ENCODE measurements around the gene ADGRG3. TPM values are rescaled to one million over a fixed set of nuclear protein-coding genes. Genes with fewer than 3 reads are reported as not detected.
"Not testable (repeated sequence)": the region's sequence is repeated elsewhere in the genome, so short reads cannot be mapped to it uniquely, and the experiment has no call there.

The ADGRG3 gene
- total RNA-seq, 2 experiments from 2014 or later: not detected

- CTCF ChIA-PET: interaction anchor here (1.1 to 1.3 kb wide), 2 partner anchors 77 to 148 kb away, joined by 3 to 5 read pairs; no protein-coding TSS in a partner anchor
- POLR2A ChIA-PET: no interaction called here
These were observed 56.4 kb downstream of the ADGRG3 start for GRCh38 chr16:57724531-57724930.

DNA sequence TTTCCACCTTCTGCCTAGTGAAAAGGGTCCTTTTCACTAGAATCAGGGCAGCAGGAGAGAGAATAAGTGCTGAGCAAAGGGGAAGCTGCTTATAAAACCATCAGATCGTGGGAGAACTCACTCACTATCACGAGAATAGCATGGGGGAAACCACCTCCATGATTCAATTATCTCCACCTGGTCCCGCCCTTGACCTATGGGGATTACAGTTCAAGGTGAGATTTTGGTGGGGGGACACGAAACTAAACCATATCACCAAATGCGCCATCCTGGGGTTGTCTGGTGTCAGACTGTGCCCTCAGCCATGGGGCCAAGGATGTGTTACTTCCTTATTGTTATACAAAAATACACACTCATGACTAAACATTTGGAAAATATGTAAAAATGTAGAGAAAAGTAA, 57.0 kb downstream of the ADGRG3 start:
- CTCF ChIA-PET: interaction anchor here (1.1 to 1.3 kb wide), 3 partner anchors 76 to 149 kb away, joined by 3 to 5 read pairs (median 4); no protein-coding TSS in a partner anchor
- POLR2A ChIA-PET: no interaction called here

DNA sequence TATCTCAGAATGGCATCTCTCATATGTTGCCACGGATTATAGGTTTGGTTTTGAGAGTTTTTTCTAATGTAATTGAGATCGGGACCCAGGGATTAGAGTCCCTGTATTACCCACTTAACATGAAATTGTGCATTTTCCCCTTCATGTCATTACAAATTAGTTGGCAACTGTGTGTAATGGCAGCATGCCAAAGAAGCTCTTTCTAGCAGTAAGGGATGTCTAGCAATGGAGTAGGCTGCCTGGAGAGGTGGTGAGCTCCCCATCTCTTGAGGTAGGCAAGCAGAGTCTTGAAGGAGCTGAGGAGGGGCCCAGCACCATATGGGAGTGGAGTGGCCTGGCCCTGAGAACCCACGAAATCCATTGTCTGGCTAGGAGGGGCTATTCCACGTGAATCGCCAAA, 57.4 kb downstream of the ADGRG3 start:
- ChIA-PET CTCF (interaction anchor here (1.2 kb wide), 1 partner anchor 77 kb away, joined by 4 read pairs; no protein-coding TSS in a partner anchor), POLR2A (no interaction called here)

- CTCF ChIA-PET: interaction anchor here (1.2 kb wide), 1 partner anchor 77 kb away, joined by 4 read pairs; no protein-coding TSS in a partner anchor
These were observed 57.9 kb downstream of the ADGRG3 start for GRCh38 chr16:57725976-57726375.

GRCh38 chr16:57726433-57726947, 58.4 kb downstream of the ADGRG3 start:
- POLR2A ChIA-PET: no interaction called here
- CTCF ChIA-PET: interaction anchor here (1.2 to 1.3 kb wide), 2 partner anchors 9 to 78 kb away, joined by 3 to 4 read pairs; partner anchors contain the start of gene KATNB1

More at GRCh38 chr16:57725976-57726375, 57.9 kb downstream of the ADGRG3 start:
- POLR2A ChIA-PET: no interaction called here

GRCh38 chr16:57727610-57728009, 59.5 kb downstream of the ADGRG3 start:
- POLR2A ChIA-PET: no interaction called here
- CTCF ChIA-PET: interaction anchor here (1.3 to 1.4 kb wide), 2 partner anchors 8 to 137 kb away, joined by 3 to 4 read pairs; partner anchors contain the start of gene KATNB1

GRCh38 chr16:57728336-57729181, 60.5 kb downstream of the ADGRG3 start:
- POLR2A ChIA-PET: no interaction called here
- CTCF ChIA-PET: interaction anchor here (1.4 kb wide), 1 partner anchor 138 kb away, joined by 4 read pairs; no protein-coding TSS in a partner anchor

DNA sequence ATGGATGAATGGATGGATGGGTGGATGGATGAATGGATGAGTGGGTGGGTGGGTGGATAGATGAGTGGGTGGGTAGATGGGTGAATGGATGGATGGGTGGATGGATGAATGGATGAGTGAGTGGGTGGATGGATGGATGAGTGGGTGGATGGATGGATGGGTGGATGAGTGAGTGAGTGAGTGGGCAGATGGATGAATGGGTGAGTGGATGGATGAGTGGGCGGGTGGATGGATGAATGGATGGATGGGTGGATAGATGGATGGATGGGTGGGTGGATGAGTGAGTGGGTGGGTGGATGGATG, 61.0 kb downstream of the ADGRG3 start:
- CTCF ChIA-PET: no interaction called here
- POLR2A ChIA-PET: no interaction called here

GRCh38 chr16:57729852-57730251, 61.7 kb downstream of the ADGRG3 start:
- CTCF ChIA-PET, POLR2A ChIA-PET: not testable (repeated sequence)

DNA sequence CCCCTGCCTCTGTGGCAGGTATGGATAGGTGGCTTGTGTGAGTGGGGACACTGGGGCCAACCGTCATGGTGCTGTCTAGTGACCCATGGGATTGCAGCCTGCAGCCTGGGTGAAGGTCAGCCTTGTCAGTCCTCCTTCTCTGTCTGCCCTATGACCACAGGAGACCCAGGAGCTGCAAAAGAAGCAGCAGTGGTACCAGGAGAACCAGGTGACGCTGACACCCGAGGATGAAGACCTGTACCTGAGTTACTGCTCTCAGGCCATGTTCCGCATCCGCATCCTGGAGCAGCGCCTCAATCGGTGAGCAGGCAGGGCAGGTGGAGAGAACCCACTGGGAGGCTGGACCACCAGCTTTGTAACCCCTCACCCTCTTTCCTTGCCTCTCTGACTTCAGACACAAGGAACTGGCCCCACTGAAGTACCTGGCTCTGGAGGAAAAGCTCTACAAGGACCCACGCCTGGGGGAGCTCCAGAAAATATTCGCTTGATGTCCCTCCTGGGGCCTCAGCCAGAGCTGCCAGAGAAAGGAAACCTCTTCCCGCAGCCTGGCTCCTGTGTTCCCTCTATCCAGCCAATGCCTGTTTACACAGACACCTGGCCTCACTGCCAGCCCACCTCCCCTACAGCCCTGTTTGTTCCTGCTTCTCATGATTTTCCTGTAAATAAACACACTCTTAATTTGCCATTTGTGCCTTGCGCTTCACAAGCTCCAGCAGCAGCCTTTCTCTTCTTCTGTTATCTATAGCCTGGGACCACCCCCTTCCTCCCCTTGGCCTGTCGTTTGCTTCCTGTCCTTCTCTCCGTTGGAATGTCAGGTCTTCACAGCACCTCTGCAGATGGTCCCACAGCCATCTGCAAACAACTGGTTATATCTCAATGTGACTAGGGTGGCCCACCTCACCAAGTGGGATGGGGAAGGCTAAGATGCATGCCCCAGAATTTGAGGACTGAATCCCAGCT, 62.9 kb downstream of the ADGRG3 start:
- POLR2A ChIA-PET: no interaction called here
- CTCF ChIA-PET: interaction anchor here (0.8 kb wide), 1 partner anchor 269 kb away, joined by 3 read pairs; the partner anchor contains the start of gene ZNF319

GRCh38 chr16:57732037-57732436, 63.9 kb downstream of the ADGRG3 start:
- ChIA-PET POLR2A (no interaction called here), CTCF (no interaction called here)

DNA sequence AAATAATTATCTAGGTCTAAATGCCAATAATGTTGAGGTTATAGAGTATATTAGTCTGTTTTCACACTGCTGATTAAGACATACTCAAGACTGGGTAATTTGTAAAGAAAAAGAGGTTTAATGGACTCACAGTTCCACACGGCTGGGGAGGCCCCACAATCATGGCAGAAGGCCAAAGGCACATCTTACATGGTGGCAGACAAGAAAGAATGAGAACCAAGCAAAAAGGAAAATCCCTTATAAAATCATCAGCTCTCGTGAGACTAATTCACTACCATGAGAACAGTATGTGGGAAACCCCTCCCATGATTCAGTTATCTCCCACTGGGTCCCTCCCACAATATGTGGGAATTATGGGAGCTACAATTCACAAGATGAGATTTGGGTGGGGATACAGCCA, 64.6 kb downstream of the ADGRG3 start:
- POLR2A ChIA-PET: no interaction called here
- CTCF ChIA-PET: no interaction called here

- CTCF ChIA-PET: interaction anchor here (0.6 to 2.8 kb wide), 3 partner anchors 78 to 158 kb away, joined by 3 to 13 read pairs (median 12); no protein-coding TSS in a partner anchor
- POLR2A ChIA-PET: interaction anchor here (0.6 to 1.2 kb wide), 3 partner anchors 41 to 152 kb away, joined by 3 to 5 read pairs (median 3); no protein-coding TSS in a partner anchor
These were observed 66.3 kb downstream of the ADGRG3 start for GRCh38 chr16:57734308-57734924.

DNA sequence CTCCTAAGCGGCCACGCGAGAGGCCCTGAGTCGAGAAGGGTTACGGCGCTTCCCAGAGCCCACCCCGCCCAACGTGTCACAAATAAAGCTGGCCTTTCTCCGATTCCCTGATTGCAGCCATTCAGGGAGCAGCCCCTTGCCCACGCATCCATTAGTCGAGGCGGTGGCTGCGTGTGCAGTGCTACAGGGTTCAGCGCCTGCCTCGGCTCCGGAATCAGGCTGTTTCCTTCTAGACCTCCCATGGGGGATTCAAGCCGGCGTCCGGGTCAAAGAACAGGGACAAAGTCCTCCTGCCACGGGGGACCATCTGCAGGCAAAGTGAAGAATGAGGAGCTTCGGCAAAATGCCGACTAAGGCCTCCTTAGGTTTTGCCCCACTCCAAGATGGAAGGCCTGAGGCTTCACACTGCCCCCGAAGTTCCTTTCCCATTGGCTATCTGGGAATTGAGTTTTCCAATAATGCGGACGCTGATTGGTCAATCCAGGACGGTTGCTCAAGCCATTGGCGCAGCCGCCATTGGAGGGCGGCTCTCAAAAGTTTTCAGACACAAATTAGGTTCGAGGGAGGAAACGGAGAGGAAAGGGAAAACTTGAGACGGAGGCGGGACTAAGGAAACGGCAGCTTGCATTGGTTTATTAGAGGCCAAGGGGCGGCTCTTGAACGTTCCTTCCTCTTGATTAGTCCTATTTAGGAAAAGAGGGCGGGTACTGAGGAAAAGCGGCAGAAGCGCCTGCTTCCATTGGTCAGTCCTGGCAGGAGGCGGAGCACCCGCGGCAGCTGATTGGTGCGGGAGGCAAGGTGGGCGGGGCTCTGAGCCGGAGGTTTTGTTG, 67.0 kb downstream of the ADGRG3 start:
- ChIA-PET CTCF (interaction anchor here (0.6 to 2.8 kb wide), 6 partner anchors 8 to 270 kb away, joined by 3 to 13 read pairs (median 3); no protein-coding TSS in a partner anchor), POLR2A (interaction anchor here (0.6 to 1.2 kb wide), 6 partner anchors 42 to 153 kb away, joined by 3 to 5 read pairs (median 3); no protein-coding TSS in a partner anchor)

DNA sequence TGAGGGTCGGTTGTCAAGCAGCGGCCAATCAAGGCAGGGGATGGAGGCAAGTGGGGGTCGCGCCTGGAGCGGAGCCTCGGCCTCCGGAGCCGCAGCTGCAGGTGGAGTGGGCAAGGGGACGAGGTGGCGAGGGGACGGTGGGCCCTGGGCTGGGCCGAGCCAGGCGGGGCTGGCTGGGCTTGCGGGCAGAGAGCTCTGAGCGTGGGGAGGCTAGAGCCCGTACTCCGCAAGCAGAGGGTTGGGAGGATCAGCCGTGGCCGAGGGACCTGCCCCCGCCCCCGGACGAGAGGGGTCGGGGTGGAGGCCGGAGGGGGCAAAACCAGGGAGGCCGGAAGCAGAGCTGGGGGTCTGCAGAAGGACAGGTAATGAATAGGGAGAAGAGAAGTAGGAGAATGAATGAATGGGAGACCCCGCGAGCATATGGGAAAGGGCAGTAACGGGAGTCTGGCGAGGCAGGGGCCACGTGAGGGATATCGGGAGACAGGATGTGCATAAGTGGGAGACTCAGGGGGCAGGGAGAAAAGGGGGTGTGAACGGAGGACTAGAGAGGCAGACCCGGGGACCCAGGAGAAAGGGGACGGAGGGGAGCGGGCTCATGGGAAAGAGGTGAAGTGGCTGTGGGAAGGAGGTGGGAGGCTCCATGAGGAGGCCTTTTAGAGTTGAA, 67.8 kb downstream of the ADGRG3 start, which contains the start of gene KATNB1:
Gene KATNB1 (plus strand): TSS at position 16 of the 664 bp plus-strand sequence. CDS start 1,474 bp downstream, outside the sequence.
- CTCF ChIA-PET: interaction anchor here (0.7 to 2.8 kb wide), 9 partner anchors 9 to 269 kb away, joined by 3 to 13 read pairs (median 3); partner anchors contain the start of gene USB1

DNA sequence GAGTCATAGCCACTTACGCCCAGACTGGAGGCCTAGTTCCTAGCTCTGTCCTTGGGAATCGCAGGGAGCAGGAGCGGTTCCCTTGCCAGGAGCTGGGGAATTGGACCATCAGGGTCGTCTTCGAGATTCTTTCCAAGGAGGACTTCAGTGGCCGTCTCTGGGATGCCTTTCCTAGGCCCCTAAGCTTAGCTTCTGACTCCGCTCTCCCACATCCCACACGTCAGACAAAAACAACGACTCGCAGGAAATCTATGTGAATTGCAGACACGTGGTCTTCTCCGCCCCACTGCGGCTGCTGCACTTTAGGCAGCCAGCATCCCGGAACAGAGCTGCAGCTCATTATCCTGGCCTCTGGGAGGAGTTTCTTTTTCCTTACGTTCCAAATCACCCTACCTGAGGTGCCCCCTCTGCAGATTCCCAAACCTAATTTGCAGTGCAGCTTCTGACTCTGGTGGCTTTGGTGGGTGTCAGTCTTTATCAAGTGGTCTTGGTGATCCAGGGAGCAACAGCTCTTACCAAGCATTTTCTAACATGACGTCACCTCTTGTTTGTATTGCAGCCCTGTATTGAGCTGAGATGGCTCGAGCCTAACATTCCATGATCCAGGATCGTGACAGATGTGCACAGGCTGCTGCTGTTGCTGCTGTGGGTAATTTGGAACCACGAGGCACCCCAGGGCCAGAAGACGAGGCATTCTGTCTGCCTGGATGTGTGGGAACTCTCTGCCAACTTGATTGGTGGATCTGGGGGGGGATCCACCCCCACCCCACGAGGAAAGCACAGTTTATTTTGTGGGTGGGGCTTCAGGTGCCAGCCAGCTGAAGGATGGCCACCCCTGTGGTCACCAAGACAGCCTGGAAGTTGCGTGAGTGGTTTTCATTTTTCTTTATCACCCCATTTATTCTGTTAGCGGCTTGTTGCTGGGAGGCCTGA, 68.6 kb downstream of the ADGRG3 start:
- ChIA-PET CTCF (interaction anchor here (1.0 to 2.8 kb wide), 7 partner anchors 21 to 268 kb away, joined by 3 to 13 read pairs (median 3); partner anchors contain the start of gene USB1), POLR2A (interaction anchor here (1.4 kb wide), 1 partner anchor 162 kb away, joined by 3 read pairs; no protein-coding TSS in a partner anchor)

More for the DNA sequence above, 67.8 kb downstream of the ADGRG3 start, which contains the start of gene KATNB1:
- POLR2A ChIA-PET: interaction anchor here (0.6 to 1.4 kb wide), 5 partner anchors 46 to 161 kb away, joined by 3 to 5 read pairs (median 3); no protein-coding TSS in a partner anchor
